ENCODE results near the gene CFB.

DNA sequence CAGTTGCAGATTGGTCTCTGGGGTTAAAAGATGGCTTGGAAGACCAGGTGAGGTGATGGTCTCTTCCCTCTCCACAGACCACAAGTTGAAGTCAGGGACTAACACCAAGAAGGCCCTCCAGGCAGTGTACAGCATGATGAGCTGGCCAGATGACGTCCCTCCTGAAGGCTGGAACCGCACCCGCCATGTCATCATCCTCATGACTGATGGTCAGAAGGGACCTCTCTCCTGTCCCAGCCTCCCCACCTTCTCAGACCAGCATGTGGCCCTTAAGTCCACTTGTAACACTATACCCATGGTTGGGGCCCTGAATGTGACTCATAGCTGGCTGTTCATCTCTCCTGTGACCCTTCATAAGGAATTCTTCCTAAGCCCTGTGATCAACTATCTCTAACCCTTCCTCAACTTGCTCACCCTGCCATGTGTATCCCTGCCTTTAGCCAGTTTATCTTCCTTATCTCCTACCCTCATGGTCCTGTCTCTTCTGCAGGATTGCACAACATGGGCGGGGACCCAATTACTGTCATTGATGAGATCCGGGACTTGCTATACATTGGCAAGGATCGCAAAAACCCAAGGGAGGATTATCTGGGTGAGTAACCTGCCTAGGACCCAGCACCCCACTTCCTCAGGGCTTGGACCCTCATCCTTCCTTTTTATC is 3.0 kb downstream of the CFB start:
- no peak for TF ChIP-seq POLR2A (IDR thresholded peaks at IDR 0.05; ENCODE audit: low read depth, low read length)
- TF ChIP-seq, protein P1, sequence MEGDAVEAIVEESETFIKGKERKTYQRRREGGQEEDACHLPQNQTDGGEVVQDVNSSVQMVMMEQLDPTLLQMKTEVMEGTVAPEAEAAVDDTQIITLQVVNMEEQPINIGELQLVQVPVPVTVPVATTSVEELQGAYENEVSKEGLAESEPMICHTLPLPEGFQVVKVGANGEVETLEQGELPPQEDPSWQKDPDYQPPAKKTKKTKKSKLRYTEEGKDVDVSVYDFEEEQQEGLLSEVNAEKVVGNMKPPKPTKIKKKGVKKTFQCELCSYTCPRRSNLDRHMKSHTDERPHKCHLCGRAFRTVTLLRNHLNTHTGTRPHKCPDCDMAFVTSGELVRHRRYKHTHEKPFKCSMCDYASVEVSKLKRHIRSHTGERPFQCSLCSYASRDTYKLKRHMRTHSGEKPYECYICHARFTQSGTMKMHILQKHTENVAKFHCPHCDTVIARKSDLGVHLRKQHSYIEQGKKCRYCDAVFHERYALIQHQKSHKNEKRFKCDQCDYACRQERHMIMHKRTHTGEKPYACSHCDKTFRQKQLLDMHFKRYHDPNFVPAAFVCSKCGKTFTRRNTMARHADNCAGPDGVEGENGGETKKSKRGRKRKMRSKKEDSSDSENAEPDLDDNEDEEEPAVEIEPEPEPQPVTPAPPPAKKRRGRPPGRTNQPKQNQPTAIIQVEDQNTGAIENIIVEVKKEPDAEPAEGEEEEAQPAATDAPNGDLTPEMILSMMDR (IDR thresholded peaks at IDR 0.05; ENCODE audit: extremely low read depth in 1 of 2, insufficient read depth in 1 of 2, low read depth in 1 of 2, low read length in 2 of 2), result no peak
- TF ChIP-seq EZH2 (IDR thresholded peaks at IDR 0.05; ENCODE audit: borderline replicate concordance, low read depth, low read length, severe bottlenecking), result no peak
- TF ChIP-seq JUN (IDR thresholded peaks at IDR 0.05; ENCODE audit: borderline replicate concordance, insufficient read depth, insufficient read length, low read depth), result no peak
- TF ChIP-seq POLR2AphosphoS5 (IDR thresholded peaks at IDR 0.05; ENCODE audit: insufficient read depth, low read depth, low read length), result no peak
- TF ChIP-seq, protein P2, sequence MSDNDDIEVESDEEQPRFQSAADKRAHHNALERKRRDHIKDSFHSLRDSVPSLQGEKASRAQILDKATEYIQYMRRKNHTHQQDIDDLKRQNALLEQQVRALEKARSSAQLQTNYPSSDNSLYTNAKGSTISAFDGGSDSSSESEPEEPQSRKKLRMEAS (IDR thresholded peaks at IDR 0.05; ENCODE audit: insufficient read depth, insufficient read length), result no peak
- no peak for TF ChIP-seq GATA2 (IDR thresholded peaks at IDR 0.05; ENCODE audit: insufficient read depth, insufficient read length, low read depth, low read length)
- no peak for TF ChIP-seq MYC (IDR thresholded peaks at IDR 0.05; ENCODE audit: low read depth, low read length)
- no peak for TF ChIP-seq FOS (IDR thresholded peaks at IDR 0.05; ENCODE audit: borderline replicate concordance, insufficient read depth, low read length)
